ENCODE results near the gene CARMIL1.

Gene CARMIL1

GRCh38 chr6:25458485-25458884, 179.3 kb downstream of the CARMIL1 start:
- H3K4me3 ChIP-seq (replicated peaks; ENCODE audit: low read depth, low read length) = no peak overlapping the region
- peak; percentile 66 for DNase-seq (ENCODE audit: low read depth)
- no peak for TF ChIP-seq CTCF (IDR thresholded peaks at IDR 0.05; ENCODE audit: low read length, missing control alignments)

DNA sequence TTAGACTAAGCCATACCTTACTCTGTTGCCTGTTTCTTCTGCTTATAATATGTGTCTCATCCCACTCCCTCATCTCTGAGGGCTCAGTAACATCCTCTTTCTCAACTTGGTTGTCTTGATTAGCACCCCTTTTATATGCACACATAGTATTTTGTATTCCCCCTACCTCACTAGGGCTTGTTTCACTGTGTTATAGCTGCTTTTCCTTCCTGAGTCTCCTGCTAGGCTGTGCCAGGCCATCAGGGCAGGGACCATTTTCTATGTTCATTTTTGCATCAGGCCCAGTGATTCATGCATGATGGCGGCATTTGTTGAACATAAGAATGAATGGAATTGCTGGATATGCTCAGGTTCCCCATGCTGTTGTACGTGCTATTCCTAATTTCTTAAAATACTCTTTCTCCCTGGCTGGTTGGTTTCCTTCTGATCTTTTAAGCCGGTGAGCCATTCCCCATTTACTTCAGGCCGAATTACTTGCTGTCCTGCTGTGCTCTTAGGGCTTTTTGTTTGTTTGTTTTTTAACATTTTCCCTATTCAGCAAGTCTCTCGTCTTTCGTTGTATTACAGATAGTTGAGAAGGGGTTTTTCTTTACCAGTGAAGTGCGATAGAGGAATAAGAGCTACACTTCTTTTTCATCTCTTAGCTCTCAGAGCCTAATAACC, 183.2 kb downstream of the CARMIL1 start:
- no peak for DNase-seq (ENCODE audit: low read depth)
- TF ChIP-seq CTCF (IDR thresholded peaks at IDR 0.05; ENCODE audit: low read length, missing control alignments) = no peak
- H3K4me3 ChIP-seq (replicated peaks; ENCODE audit: low read depth, low read length) = no peak overlapping the region

DNA sequence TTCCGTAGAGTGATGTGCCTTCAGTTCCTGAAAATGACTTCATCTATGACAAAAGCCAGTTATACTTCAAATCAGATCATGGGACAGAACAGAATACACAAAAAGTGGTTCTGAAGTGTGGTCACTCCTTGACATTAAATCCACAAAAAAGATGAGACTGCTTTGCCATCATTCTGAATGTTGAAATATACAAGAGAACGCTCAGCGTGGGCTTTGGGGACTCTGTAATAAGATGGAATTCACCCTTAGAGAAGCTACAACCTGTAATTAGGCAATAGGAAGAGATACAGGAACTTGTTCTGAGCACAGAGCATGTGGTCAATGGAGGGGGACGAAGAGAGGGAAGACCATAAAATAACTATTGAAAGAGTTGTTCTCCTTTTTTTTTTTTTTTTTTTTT, 184.3 kb downstream of the CARMIL1 start:
- DNase-seq (ENCODE audit: low read depth) = no peak
- no peak for TF ChIP-seq CTCF (IDR thresholded peaks at IDR 0.05; ENCODE audit: low read length, missing control alignments)
- H3K4me3 ChIP-seq (replicated peaks; ENCODE audit: low read depth, low read length) = no peak overlapping the region

DNA sequence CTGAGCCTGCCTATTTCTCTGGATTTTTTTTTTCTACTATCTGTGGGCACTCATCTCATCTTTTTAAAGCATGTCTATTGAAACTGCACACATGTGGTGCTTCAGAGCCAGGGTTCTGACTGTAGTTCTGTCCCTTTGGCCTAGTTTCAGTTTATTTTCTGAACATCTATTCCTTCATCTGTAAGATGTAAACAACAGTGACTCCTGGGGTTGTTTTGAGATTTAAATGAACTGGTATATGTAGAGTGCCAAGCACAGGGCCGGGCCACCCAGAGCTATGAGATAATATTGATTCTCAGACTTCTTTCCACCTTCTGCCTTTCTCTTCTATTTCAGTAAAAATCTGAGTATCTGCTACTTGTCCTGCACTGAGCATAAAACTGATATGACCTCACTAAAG, 185.1 kb downstream of the CARMIL1 start:
- DNase-seq (ENCODE audit: low read depth) = no peak
- no peak for TF ChIP-seq CTCF (IDR thresholded peaks at IDR 0.05; ENCODE audit: low read length, missing control alignments)
- no peak overlapping the region for H3K4me3 ChIP-seq (replicated peaks; ENCODE audit: low read depth, low read length)

GRCh38 chr6:25465941-25466340, 186.8 kb downstream of the CARMIL1 start:
- no peak for DNase-seq (ENCODE audit: low read depth)
- no peak for TF ChIP-seq CTCF (IDR thresholded peaks at IDR 0.05; ENCODE audit: low read length, missing control alignments)
- H3K4me3 ChIP-seq (replicated peaks; ENCODE audit: low read depth, low read length) = no peak overlapping the region

DNA sequence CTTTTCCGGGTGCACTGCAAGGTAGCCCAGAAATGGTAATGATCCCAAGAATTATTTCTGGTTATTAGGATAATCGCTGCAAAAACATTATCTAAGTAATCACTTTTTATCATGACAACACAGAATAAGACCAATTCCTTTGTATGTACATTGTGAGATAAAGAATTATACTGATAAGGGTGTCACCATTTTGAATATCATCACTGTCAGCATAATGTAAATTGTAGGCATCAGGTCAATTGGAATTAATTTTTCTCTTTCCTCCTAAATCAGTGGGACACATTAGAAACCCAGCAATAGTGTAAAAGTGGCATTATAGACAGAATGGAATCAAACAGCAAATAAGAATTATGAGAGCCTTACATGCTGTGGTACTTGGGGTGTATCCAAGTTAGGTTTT, 189.7 kb downstream of the CARMIL1 start:
- no peak overlapping the region for H3K4me3 ChIP-seq (replicated peaks; ENCODE audit: low read depth, low read length)
- TF ChIP-seq CTCF (IDR thresholded peaks at IDR 0.05; ENCODE audit: low read length, missing control alignments) = no peak
- DNase-seq (ENCODE audit: low read depth) = no peak

DNA sequence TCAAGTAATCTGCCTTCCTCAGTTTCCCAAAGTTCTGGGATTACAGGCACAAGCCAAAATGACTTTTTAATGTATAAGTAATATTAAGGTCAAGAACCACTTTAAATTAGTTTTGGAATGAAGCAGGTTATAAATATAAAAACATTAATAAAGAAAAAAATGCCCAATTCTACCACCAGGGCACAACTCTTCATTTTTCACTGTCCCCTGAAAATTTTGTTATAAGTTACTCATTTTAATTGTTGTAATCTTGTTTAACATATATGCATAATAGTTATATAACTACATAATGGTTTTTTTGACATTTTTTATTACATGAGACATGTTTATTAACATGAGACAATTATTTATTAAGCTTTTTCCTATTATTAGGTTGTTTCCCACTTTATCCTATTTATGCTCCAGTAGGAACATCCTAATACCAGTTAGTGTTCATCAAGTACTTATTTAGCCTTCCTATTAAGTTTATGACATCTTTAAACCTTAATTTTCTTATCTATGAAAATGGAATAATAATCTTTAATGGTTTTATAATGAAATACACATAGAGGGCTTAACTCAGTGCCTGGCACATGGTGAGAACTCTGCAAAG, 190.7 kb downstream of the CARMIL1 start:
- TF ChIP-seq CTCF (IDR thresholded peaks at IDR 0.05; ENCODE audit: low read length, missing control alignments) = peak; percentile 30

More for the DNA sequence above, 190.7 kb downstream of the CARMIL1 start:
- no peak overlapping the region for H3K4me3 ChIP-seq (replicated peaks; ENCODE audit: low read depth, low read length)
- no peak for DNase-seq (ENCODE audit: low read depth)

All from fibroblast of pulmonary artery (primary cell).